RKO (cell line): ENCODE data around the gene OCSTAMP.

ENCODE experiments used
- DNase-seq: peaks from one replicate; pipeline ENCODE4 v3.0.0-alpha.2; 2016; ENCODE audit warnings: low spot score

The OCSTAMP gene

DNA sequence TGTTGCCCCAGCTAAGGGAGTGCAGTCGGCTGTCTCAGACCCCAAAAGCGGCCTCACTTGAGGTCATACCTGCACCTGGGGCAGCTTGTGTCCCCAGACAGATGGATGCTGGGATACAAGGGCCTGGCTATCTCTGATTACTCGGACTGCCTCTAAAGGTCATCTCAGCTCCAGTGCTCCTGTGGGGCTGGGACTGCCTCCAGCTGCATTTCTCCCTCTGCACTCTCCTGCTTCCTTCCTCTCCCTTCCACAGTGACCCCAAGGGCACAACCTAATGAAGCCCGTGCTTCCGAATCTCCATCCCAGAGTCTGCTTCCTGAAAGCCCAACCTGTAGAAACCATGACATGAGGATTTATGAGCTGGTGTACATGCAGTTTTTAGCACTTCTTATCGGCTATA lies 22.8 kb upstream of the OCSTAMP start:
- no peak for DNase-seq

- no peak for DNase-seq
These were observed 22.3 kb upstream of the OCSTAMP start for GRCh38 chr20:46572790-46573189.

DNA sequence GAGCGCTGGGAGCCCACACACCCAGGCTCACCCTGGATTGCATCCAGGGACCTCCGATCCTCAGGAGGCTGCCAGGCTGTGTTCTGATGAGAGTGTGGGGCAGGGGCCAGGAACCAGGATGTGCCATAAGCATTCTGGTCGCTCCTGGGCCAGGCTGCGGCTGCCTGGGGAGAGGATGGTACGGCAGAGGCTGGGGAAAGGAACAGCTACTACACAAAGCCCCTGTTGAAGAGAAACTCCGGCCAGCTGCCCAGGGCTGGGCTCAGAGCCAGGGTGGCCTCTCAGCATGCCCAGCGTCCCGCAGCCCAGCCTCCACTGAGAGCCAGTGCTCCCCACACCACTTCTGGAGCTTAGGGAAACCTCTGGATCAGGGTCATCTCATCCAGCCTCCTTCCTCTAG lies 21.7 kb upstream of the OCSTAMP start:
- DNase-seq, result no peak

DNA sequence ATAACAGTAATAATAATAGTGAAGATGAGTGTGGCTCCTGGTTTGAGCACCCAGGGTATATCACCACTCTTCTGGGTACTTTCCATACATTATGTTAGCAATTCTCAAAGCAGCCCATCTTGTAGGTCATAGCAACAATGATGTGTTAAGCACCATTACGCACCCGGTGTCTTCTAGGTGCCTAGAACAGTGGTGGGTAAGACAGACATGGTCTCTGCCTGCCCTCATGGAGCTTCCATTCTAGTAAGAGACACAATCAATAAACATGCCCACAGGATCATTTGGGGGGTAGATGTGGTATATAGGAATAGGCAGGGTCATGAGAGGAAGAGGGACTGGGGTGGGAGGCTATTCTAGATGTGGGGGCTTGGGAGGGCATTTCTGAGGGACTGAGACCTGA lies 21.0 kb upstream of the OCSTAMP start:
- no peak for DNase-seq

DNA sequence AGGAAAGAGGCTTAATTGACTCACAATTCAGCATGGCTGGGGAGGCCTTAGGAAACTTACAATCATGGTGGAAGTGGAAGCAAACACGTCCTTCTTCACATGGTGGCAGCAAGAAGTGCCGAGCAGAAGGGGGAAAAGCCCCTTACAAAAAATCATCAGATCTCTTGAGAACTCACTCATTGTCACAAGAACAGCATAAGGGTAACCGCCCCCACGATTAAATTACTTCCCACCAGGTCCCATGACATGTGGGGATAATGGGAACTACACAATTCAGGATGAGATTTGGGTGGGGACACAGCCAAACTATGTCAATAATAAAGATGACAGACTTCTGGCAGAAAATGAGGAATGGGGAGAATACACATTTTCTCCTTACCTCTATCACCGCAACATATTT lies 20.5 kb upstream of the OCSTAMP start:
- no peak for DNase-seq

GRCh38 chr20:46569961-46570360 lies 19.5 kb upstream of the OCSTAMP start:
- DNase-seq, result no peak

- no peak for DNase-seq
These were observed 18.2 kb upstream of the OCSTAMP start for GRCh38 chr20:46568570-46569129.

- no peak for DNase-seq
These were observed 15.7 kb upstream of the OCSTAMP start for GRCh38 chr20:46566125-46566524.

DNA sequence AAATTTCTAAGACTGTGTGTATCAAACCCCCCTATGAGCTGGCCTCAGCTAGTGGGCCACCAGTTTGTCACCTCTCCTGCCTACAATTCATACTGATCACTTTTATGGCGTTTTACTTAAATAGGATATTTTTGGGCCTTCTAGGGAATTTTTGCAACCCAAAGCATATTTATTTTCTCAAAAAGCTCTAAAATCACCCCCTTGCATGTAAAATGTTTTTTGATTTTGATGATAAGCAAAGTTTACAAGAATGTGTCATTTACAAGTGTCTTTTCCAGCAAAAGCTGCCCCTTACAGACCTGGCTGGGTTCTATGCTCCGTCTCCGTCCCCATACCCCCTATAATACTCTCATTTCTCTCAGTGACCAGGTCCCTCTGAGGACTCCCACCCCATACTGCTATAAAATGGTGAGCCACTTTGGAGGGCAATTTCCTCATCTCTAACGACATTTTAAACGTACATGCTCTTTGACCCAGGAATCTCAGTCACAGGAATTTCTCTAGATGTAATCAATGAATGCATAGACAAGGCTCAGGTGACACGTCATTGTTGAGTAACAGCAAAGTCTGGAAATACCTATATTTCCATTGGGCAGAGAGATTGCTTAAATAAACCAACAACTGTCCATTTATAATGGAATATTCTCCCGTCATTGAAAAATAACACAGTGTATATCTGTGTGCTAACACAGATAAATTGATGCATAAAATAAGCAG lies 13.9 kb upstream of the OCSTAMP start:
- no peak for DNase-seq

DNA sequence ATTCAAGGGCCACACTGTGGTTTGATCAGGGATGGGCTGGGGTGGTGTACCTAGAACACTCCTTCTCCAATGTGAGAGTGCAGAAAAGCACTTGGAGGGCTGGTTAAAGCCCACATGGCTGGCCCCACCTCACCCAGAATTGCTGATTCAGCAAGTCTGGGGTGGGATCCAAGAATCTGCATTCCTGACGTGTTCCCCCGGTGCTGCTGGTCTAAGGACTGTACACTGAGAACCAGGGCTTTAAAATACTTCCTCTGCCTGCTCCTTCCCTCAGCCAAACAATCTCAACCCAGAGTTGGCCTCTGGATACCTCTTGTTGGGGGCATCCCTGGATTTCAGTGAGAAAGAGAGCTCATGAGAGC lies 13.4 kb upstream of the OCSTAMP start:
- DNase-seq, result no peak

DNA sequence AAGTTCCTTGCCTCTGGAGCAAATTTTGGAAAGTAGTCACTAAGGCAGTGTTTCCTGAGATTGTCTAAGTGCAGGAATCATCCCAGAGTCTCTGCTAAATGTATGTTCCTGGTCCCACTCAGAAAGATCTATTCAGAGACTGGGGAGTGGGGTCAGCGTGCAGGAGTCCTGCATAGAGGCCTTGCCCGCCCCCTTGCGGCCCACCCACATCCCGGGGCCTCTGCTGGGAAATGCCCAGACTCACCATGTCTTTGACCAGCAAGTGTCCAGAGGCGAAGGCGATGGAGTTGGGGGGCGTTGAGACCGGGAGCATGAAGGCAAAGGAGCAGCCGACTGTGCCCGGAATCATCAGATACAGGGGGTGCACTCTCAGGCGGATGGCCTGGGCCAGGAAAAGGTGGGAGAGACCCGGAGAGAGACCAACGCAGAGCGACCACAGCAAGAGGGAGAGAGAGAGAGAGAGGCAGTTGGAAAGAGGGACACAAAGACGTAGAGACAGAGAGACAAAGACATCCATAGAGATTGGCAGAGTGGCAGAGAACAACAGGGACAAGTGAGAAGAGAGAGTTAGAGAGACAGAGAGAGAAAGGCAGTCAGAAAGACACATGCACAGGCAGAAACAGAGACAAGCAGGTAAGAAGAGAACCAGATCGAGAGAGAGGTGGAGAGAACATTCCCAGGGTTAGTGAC lies 12.9 kb upstream of the OCSTAMP start:
- DNase-seq, result no peak

- peak; percentile 64 for DNase-seq
These were observed 12.1 kb upstream of the OCSTAMP start for GRCh38 chr20:46562373-46563169.

GRCh38 chr20:46562009-46562372 lies 11.5 kb upstream of the OCSTAMP start:
- DNase-seq, result no peak

- DNase-seq, result peak; percentile 10
These were observed 9.4 kb upstream of the OCSTAMP start for GRCh38 chr20:46559685-46560440.

GRCh38 chr20:46559001-46559400 lies 8.5 kb upstream of the OCSTAMP start:
- no peak for DNase-seq

DNA sequence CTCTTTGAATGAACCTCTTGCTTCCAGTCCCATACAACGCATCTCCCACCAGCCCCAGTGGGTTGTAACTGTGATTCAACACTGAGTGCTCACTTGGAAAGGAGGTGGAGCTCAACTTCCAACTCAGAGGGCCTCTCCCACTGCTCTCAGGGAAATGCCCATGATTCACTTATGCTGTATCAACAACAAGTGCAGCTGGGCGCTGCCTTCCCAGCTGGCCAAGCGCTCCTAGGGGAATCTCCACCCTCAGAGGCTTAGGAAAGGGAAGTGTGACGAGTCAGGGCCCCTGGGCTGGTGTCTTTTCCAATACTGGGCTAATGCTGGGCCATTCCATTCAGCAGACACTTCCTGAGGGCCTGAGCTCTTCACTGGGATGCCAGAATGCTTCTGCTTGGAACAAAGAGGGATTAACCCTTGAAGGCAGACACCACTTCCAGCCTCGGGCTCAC lies 8.1 kb upstream of the OCSTAMP start:
- DNase-seq, result peak; percentile 92

- DNase-seq, result peak; percentile 44
These were observed 6.9 kb upstream of the OCSTAMP start for GRCh38 chr20:46557231-46557956.

DNA sequence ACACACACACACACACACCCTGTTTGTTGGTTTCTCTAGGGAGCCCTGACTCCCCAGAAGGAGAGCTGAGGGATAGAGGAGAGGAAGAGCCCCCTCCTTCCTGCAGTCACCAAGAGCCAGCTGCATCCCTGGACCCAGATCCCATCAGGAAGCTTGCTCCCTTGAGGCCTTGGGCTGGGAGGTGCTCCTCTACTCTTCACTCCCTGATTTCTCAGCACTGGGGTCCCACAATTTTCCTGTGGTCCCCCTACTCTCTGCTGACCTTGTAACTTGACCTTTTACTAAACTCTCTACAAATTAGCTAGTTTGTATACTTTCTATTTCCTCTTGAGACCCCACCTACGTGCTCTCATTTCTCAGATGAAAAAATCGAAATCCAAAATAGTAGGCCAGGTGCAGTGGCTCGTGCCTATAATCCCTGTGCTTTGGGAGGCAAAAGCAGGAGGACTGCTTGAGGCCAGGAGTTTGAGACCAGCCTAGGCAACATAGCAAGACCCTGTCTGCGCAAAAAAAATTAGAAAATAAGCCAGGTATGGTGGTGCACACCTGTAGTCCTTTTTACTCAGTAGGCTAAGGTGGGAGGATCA lies 5.0 kb upstream of the OCSTAMP start:
- no peak for DNase-seq

GRCh38 chr20:46554828-46555227 lies 4.4 kb upstream of the OCSTAMP start:
- DNase-seq, result no peak

DNA sequence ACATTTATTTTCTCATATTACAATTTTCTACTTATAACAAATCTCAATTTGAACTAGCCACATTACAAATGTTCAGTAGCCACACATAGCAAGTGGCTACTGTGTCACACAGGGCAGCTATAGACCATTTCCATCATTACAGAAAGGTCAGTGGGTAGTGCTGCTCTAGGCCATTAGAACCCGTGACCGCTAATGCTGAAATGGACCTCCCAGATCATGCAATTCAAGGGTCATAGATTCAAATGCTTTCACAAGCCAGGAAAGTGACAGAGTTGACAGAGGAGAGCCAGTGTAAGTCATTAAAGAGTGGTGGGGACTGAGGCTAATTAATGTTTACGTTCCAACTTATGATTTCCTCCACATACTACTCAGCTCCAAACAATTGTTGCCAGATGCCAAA lies 3.5 kb upstream of the OCSTAMP start:
- no peak for DNase-seq
